ENCODE results near the gene C2CD2L. TPM values are rescaled to one million over a fixed set of nuclear protein-coding genes. Genes with fewer than 3 reads are reported as not detected.

C2CD2L gene
- total and polyA plus RNA-seq, 2 of the 13 experiments (the other 11 are each of a cell fraction or from before 2014, with no cell fraction given): 3.7 to 5.5 TPM

GRCh38 chr11:119101759-119102423 is 5.3 kb upstream of the C2CD2L start, which contains the start of gene DPAGT1 (continued):
- TF ChIP-seq SNAPC4 (CRISPR knock-in tag; IDR thresholded peaks at IDR 0.05) (no peak), NR3C1 (CRISPR knock-in tag; IDR thresholded peaks at IDR 0.05) (no peak), ZSCAN25 (CRISPR knock-in tag; IDR thresholded peaks at IDR 0.05) (peak; percentile 55; the same call in 1 of the 2 replicates), ZBED4 (CRISPR knock-in tag; IDR thresholded peaks at IDR 0.05; ENCODE audit: borderline replicate concordance) (no peak), ZBTB39 (CRISPR knock-in tag; IDR thresholded peaks at IDR 0.05) (no peak), CBX1 (IDR thresholded peaks at IDR 0.05; ENCODE audit: low read depth) (no peak), MTF1 (CRISPR knock-in tag; IDR thresholded peaks at IDR 0.05) (no peak), ZNF503 (CRISPR knock-in tag; IDR thresholded peaks at IDR 0.05) (0 out of 2 replicates have a peak, but pooled peaks have one; percentile 7), GABPA (IDR thresholded peaks at IDR 0.05; ENCODE audit: low read depth, low read length) (peak; percentile 59), GABPA (CRISPR knock-in tag; IDR thresholded peaks at IDR 0.05; ENCODE audit: low read depth) (peak; percentile 93), TGIF2 (CRISPR knock-in tag; IDR thresholded peaks at IDR 0.05) (peak; percentile 47; the same call in 1 of the 2 replicates), ZNF362 (CRISPR knock-in tag; IDR thresholded peaks at IDR 0.05; ENCODE audit: borderline replicate concordance) (0 out of 2 replicates have a peak, but pooled peaks have one; percentile 12), ZFYVE20 (CRISPR knock-in tag; IDR thresholded peaks at IDR 0.05; ENCODE audit: borderline replicate concordance, low read depth) (no peak), SIX4 (CRISPR knock-in tag; IDR thresholded peaks at IDR 0.05) (no peak)

Data from HepG2 (cell line).